ENCODE measurements around the gene MAP4K1.

- TF ChIP-seq POLR2AphosphoS5 (IDR thresholded peaks at IDR 0.05; ENCODE audit: borderline replicate concordance, low read depth, low read length), result no peak
- TF ChIP-seq EZH2 (IDR thresholded peaks at IDR 0.05), result no peak
Measured at GRCh38 chr19:38644719-38645118, 27.0 kb upstream of the MAP4K1 start.

Data from SK-N-MC (cell line).